Stomach (tissue), 4 donors: ENCODE data around the gene STKLD1.
"Not testable (repeated sequence)": the region's sequence is repeated elsewhere in the genome, so short reads cannot be mapped to it uniquely, and the experiment has no call there.

Source experiments
- POLR2A ChIP-seq, 4 donors: fragments of 450-650 bp; IDR thresholded peaks; one replicate each; pipeline ENCODE4 v1.6.1; 2016; ENCODE audit warnings: antibody characterized with exemption in 4 of 4, control low read depth in 2 of 4, mild to moderate bottlenecking in 1 of 4, moderate library complexity in 1 of 4
- POLR2AphosphoS5 ChIP-seq, 3 donors: sonication (generic); formaldehyde crosslinking; IDR thresholded peaks; one replicate each; pipeline ENCODE4 v1.6.1; 2016; ENCODE audit warnings: antibody characterized with exemption in 3 of 3
- TF ChIP-seq, protein P1 (sequence below), 7 experiments: fragments of 450-650 bp in 4 of 7; fragments of 200-600 bp in 3 of 7; sonication (generic) in 3 of 7; IDR thresholded peaks; one replicate each; pipeline ENCODE4 v1.5.1; 2016 to 2019; ENCODE audit warnings: antibody characterized with exemption in 7 of 7, control low read depth in 2 of 7, mild to moderate bottlenecking in 1 of 7

DNA sequence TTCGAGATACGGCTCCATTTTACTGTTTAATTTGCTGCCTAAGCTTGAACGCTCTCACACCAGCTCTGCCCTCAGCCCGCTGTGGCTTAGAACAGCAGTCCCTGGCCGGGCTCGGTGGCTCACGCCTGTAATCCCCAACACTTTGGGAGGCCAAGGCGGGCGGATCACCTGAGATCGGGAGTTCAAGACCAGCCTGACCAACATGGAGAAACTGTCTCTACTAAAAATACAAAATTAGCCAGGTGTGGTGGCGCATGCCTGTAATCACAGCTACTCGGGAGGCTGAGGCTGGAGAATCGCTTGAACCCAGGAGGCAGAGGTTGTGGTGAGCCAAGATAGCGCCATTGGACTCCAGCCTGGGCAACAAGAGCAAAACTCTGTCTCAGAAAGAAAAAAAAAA, 1.1 kb downstream of the STKLD1 start:
- TF ChIP-seq, protein P1, sequence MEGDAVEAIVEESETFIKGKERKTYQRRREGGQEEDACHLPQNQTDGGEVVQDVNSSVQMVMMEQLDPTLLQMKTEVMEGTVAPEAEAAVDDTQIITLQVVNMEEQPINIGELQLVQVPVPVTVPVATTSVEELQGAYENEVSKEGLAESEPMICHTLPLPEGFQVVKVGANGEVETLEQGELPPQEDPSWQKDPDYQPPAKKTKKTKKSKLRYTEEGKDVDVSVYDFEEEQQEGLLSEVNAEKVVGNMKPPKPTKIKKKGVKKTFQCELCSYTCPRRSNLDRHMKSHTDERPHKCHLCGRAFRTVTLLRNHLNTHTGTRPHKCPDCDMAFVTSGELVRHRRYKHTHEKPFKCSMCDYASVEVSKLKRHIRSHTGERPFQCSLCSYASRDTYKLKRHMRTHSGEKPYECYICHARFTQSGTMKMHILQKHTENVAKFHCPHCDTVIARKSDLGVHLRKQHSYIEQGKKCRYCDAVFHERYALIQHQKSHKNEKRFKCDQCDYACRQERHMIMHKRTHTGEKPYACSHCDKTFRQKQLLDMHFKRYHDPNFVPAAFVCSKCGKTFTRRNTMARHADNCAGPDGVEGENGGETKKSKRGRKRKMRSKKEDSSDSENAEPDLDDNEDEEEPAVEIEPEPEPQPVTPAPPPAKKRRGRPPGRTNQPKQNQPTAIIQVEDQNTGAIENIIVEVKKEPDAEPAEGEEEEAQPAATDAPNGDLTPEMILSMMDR (IDR thresholded peaks at IDR 0.05), result not testable (repeated sequence)
- not testable (repeated sequence) for TF ChIP-seq POLR2A, POLR2AphosphoS5 (IDR thresholded peaks at IDR 0.05)
